ENCODE measurements around the gene VAV3.
"Not testable (repeated sequence)": the region's sequence is repeated elsewhere in the genome, so short reads cannot be mapped to it uniquely, and the experiment has no call there.

Gene VAV3

DNA sequence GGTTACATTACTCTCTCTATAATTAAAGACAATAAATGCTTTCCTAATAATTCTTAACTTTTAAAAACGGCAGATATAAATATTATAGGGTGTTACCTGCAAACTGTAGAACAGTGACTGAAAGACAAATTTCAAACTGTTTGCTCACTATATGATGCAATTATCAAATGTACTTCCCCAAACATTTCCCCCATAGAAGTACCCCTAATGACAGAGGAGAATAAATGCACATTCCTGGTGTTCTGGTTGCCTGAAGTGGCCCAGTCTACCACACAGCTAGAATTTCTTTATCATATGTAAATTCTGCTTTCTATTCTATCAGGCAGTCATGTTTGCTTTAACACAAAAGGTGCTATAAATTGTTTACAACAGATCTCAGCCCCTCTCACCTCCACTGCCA is 70.4 kb downstream of the VAV3 start:
- no peak for DNase-seq (ENCODE audit: low read depth, low spot score)

DNA sequence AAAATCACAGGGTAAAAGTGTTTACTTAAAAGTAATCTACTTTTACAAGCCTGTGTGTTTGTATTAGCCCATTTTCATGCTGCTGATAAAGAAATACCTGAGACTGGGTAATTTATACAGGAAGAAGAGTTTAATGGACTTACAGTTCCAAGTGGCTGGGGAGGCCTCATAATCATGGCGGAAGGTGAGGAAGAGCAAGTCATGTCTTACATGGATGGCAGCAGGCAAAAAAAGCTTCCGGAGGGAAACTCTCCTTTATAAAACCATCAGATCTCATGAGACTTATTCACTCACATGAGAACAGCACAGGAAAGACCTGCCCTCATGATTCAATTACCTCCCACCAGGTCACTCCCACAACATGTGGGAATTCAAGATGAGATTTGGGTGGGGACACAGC is 71.6 kb downstream of the VAV3 start:
- DNase-seq (ENCODE audit: low read depth, low spot score), result not testable (repeated sequence)

DNA sequence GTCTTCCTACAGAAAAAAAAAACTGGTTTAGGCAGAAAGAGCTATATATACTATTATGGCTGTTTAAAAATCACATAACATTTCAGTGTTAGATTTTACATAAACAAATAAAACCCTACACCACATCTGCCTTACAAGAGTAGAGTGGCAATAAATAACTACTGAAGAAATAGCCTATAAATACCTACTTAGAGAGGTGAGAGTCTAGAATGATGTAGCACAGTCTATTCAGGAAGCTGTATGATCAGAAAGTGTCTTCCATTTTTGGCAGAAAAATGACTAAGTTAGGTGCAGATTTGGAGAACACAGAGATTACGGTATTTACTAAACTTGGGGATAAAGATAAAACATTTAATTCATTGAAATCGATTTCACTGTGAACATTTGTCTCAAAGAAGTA is 75.5 kb downstream of the VAV3 start:
- no peak for DNase-seq (ENCODE audit: low read depth, low spot score)

DNA sequence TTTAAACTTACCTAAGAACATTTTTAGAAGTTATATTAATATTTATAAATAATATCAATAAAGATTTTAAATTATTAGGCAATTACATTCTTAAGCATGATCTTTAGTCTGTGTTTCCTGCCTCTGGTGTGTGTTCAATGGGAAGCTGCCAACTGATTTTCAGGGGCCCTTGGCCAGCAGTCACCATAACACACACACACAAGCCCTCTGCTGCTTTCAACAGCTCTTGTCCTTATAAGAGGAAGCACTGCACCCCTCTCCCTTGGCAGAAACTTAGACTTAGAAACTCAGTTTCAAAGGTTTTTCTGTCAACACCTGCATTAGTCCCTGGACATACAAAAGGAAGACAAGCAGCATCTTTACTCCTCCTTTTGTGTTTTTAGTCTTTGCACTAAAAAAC is 81.4 kb downstream of the VAV3 start:
- no peak for DNase-seq (ENCODE audit: low read depth, low spot score)

DNA sequence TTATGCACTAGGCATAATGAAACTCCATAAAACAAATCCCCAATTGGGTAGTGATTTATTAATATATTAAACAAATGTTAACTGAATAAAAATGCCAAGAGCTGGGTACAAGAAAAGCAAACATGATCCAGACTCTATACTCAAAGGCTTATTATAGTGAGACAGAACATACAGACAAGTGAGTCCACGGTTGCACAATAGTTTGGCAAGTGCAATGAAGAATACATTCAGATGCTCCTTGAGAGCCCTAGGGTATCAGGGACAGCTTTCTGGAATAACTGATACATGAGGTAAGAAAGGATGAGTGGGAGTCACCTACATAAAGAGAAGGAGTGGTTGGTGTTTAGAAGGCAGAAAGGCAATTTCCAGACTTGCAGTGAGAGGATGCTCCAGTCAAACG is 85.1 kb downstream of the VAV3 start:
- DNase-seq (ENCODE audit: low read depth, low spot score), result no peak

DNA sequence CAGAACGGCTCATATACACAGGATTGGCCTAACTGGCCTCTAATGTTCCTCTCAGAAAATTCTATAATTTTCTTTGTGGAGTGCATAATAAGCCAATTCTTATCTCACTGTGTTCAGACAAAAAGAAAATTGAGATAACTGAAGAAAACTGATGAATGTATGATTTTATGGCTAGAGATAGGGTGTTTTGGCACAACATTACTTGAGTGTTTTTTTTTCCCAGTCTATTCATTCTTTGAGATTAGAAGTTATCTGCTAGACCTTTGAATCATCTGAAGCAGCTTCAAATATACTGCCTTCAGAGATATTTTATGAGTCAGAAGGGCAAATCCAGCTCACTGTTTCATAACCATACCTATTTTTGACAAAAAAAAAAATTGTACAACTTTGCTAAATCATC is 85.6 kb downstream of the VAV3 start:
- DNase-seq (ENCODE audit: low read depth, low spot score), result no peak

DNA sequence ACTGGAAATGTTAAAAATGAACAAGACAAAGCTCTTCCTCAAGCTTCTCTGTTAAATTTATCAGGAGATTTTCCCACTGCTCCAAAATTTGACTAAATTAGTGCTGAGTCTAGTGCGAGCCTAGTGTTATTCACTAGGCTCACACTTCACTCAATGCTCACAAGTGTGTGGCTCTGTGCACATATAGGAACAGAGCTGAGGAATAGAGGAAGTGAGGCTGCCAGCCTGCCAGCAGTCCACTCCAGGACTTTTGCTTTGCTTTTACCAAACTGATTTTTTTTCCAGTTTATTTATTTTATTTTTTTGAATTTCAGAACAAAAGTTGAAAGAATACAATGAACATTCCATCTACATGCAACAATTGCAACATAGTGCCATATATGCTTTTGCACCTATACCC is 87.2 kb downstream of the VAV3 start:
- no peak for DNase-seq (ENCODE audit: low read depth, low spot score)

DNA sequence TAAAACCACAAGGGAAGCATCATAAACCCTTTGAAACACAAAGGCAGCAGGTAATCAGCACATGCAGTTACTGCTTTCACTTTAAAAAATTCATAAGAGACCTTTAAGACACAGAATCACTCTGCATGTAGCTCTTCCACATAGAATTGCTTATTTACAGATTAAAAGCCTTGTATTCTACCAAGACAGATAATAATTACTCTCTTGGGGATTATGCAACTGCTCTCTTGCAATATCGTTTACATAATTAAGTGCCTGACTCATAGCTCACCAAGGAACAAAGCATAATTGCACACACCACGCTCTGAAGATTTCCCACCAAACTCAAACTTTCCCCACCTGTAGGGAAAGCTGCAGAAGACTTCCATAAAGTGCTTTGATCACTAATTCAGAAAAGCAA is 87.9 kb downstream of the VAV3 start:
- no peak for DNase-seq (ENCODE audit: low read depth, low spot score)

DNA sequence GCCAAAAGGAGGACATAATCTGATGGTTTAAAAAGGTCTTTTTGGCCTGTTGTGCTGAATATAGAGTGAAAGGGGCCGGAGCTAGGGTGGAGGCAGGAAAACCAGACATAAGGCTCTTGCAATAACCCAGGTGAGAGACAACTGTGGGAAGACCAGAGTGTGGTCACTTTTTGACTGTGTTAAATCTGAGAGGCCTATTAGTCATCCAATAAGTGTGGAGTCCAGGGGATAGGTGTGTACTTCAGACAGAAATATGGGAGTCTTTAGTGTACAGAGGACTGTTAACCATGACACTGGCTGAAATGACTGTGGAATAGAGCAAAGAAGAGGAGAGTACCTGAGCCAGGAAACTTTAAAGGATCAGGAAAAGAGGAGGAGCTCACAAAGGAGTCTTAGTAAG is 89.3 kb downstream of the VAV3 start:
- DNase-seq (ENCODE audit: low read depth, low spot score), result no peak

DNA sequence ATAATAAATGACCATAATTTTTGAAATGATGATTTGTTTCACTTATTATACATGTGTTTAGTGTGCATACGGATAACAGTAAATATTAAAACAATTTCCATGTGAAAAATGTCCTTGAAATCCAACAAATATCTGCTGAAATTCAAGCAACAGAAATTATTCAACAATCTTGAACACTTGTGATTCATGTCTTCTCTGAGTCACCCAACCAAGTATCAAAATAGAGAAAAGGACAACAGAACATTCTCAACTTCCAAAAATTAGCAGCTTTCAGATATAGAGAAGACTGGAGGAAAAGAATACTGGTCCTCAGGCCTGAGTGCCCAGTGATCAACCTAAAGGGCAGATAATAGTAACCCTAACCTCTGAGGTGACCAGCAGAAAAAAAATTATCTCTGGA is 90.8 kb downstream of the VAV3 start:
- no peak for DNase-seq (ENCODE audit: low read depth, low spot score)

DNA sequence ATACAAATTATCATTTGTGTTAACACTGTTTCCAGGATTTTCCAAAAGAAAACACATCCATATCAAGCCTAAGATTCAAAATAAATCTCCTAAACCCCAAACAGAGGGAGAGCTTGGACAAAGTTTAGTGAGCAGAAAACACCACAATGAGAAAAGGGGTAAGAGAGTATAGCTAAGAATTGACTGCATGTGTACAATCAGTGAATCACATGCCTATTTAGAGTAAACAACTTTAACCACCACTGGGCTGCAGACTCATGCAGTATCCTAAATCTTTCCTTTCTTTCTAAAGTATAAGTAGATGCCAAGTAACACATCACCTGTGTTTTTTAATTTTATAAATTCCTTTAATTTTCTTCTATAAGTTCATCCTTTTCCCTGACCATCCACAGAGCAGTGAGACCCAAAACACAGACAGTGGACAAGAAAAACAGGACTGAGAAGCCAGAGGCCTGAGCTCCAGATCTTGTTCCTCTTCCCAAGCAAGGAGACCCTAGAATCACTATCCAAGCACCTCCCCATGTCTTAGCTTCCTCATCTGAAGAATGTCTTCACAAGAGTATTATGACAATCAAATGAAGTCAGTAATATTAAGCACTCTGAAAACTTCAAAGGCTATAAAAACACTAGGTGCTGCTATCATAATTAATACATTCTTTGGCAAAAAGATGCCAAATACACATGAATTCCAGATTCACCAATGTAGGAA is 93.1 kb downstream of the VAV3 start:
- DNase-seq (ENCODE audit: low read depth, low spot score), result no peak

DNA sequence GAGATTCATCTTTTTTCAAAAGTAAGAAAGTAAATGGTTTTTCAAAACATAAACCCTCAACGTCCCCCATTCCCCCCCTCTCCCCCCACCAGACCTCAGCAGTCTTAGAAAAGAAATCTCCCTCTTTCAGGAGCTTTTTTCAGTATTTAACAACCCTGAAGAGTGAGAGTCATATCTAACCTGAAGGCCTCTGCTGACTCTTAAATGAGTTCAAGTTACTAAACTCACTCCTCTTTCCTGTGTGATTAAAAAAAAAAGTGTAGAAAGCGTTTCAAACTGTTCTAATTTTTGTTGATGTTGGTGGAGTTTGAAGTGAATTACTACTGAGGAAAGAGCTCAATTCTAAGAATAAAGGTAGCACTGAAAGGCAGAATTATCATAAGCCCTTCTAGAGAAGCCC is 93.7 kb downstream of the VAV3 start:
- no peak for DNase-seq (ENCODE audit: low read depth, low spot score)

DNA sequence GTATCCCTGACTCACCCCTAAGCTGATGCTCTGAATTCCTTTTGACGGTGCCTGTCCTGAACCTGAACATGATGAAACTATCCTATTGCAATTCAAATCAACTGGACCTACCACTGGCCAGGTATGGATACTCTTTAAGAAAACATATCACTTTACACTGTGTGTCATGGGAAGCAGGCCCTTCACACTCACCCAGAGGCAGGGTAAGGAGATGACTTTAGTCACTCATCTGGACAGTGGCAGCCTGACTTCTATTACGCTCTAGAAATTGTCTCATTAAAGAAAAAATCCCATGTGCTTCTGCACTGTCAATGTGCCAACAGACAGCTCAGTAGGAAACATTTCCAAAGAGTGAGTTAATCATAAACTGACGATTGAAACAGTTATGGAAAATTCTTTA is 94.3 kb downstream of the VAV3 start:
- DNase-seq (ENCODE audit: low read depth, low spot score), result no peak

DNA sequence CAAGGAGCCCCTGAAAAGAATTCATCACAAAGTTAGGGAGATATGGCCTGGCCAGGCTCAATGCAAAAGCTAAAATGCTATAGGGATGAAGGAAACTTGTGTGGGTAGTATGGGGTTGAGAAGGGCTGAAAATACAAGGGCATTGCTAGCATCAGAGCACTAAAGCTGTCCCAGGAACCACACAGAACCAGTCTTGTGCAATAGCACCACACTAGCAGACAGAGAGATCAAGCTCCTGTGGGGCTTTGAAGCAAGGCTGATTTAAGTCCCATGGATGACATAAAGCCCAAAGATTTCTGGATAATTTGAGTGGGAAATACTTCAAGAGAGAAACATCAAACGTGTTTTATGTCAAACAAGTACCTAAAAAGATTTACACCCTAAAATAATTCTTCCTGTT is 97.1 kb downstream of the VAV3 start:
- DNase-seq (ENCODE audit: low read depth, low spot score), result no peak

DNA sequence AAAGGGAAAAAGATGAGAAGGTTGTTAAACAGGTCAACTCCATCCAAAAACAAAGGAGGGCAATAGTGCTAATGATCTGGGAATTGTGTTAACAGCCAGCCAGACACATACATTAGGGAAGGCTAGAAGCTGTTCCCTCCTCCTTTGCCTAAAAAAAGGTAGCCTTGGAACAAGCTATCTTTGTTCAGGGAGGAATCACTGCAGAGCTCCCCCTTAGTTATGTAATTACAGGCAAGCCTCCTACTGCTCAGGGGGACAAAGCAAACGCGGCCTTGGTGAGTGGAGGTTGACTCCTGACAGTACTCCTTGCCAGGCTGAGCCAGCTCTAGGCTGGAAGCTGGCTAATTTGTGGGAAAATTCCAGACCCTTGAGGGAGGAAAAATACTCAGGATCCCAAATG is 97.6 kb downstream of the VAV3 start:
- no peak for DNase-seq (ENCODE audit: low read depth, low spot score)

DNA sequence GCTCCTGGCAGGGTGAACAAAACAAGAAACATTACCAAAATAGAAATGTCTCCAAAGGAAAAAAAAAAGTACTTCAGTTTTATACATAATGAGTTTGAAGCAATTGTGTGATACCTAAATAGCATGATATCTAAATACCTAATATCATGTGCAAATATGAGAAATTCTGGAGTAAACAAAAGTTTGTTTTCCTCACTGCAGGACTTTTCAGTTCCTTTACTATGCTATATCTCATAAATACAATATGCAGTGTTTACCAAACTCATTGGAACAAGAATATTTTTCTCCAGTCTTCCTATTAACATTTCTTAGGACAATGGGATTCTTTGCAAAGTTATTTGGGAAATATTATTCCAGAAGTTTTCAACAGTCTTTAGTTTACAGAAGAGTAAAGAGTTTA is 98.1 kb downstream of the VAV3 start:
- no peak for DNase-seq (ENCODE audit: low read depth, low spot score)

DNA sequence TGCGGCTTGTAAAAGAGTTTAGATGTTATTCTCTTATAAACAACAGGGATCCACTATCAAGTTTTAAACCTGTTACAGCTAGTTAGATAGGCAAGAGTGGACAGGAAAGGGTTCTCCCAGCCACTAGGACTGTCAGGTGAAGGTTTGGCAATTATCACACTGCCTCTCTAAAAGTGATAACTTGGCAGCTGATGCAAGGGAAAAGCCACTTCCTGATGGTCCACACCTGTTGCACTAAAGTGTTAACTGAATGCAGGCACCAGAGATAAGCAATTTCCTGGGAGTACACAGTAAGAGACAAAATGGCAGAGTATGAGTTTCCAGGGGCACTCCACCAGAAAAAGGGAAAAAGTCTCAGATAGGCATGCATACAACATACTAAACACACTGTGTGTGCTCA is 99.4 kb downstream of the VAV3 start:
- no peak for DNase-seq (ENCODE audit: low read depth, low spot score)

DNA sequence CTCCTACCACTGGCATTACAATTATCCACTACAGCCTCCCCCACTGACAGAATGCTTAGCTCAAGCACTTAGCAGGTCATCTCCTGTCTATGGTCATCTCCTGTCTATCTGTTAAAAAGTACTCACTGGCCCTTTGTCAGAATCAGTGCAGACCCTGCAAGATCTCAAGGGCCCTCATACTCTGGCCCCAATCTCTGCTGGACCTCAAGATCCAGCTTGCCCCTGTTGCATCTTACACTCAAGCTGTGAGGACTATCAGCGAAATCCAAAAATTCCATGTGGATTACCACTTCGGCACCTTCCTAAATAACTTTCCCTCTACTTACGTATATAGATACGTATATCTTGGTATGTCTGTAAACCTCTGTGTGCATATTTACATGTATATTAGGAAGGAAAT is 101.6 kb downstream of the VAV3 start:
- no peak for DNase-seq (ENCODE audit: low read depth, low spot score)

DNA sequence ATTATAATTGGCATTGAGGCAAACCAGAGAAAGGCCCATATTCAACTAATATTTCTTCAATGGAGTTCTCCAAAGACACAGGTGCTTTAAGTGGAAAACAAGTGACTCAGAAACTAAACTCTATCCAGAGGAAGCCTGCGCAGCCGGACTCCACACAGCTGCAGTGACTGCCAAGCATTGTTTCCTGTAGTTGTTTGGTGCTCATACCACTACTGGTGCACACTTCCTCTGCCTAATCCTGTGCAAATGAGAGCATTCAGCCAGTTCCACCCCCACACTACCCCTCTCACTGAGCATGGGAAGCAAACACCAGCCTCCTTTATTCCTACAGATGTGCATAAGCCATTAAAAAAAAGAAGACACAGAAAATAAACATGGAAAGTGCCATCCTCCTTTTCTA is 102.9 kb downstream of the VAV3 start:
- DNase-seq (ENCODE audit: low read depth, low spot score), result no peak

DNA sequence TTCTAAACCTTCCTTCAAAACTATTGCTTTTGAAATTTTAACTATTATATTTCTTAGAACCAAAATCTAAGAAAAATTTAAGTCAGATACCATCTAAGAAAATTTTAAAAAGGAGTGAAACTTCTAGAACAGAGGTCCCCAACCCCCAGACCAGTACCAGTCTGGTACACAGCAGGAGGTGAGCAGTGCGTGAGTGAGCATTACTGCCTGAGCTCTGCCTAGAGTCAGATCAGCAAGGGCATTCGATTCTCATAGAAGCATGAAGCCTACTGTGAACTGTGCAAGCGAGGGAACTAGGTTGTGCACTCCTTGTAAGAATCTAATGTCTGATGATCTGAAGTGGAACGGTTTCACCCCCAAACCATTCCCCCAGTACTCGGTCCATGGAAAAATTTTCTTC is 106.7 kb downstream of the VAV3 start:
- no peak for DNase-seq (ENCODE audit: low read depth, low spot score)

DNA sequence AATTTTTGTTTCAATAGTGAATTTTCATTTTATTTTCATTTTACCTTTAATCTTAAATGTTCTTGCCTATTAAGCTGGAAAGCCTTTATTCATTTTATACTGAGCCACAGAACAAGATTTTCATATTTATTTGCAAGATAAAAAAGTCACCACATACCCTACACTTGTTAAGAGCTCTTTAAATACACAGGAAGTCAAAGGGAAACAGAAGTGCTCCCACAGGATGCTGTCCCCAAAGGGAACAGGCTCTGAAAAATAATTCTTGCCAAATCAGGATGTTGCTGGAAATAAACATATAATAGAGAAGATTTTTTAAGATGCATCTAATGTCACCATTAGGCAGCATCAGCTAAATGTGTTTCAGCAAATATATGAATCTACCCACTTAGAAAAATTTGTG is 113.6 kb downstream of the VAV3 start:
- DNase-seq (ENCODE audit: low read depth, low spot score), result no peak

DNA sequence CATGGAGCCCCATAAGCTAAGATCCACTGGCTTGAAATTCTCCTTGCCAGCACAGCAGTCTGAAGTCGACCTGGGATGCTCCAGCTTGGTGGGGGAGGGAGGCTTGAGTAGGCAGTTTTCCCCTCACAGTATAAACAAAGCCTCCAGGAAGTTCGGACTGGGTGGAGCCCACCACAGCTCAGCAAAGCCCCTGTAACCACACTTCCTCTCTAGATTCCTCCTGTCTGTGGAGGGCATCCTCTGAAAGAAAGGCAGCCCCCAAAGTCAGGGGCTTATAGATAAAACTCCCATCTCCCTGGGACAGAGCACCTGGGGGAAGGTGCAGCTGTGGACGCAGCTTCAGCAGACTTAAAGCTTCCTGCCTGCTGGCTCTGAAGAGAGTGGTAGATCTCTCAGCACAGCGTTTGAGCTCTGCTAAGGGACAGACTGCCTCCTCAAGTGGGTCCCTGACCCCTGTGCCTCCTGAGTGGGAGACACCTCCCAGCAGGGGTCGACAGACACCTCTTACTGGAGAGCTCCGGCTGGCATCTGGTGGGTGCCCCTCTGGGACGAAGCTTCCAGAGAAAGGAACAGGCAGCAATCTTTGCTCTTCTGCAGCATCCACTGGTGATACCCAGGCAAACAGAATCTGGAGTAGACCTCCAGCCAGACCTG is 120.3 kb downstream of the VAV3 start:
- DNase-seq (ENCODE audit: low read depth, low spot score), result not testable (repeated sequence)

DNA sequence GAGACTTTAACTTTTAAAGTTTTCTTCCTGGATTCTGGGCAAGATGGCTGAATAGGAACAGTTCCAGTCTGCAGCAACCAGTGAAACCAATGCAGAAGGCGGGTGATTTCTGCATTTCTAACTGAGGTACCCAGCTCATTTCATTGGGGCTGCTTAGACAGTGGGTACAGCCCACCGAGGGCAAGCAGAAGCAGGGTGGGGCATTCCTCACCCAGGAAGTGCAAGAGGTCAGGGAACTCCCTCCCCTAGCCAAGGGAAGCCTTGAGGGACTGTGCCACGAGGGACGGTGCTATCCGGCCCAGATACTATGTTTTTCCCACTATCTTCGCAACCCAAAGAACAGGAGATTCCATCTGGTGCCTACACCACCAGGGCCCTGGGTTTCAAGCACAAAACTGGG is 121.0 kb downstream of the VAV3 start:
- no peak for DNase-seq (ENCODE audit: low read depth, low spot score)

DNA sequence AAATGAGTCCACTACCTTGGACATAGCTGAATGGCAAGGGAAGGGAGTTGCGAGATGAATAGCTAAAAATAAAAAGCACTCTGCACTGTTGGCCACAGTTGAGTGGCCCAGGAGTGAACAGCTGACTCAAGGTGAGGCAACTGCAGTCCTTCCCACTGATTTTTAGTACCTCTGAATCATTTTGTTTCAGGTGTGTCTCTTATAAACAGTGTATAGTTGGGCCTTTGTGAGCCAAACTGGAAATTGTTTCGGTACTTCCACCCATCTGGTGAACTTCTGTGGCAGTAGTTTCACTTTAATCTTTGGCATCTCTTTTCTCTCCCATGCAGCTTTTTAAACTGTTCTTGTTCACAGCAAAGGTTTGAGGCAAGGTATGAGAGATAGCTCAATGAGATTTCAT is 122.7 kb downstream of the VAV3 start:
- no peak for DNase-seq (ENCODE audit: low read depth, low spot score)
